GM23338 (cell line): ENCODE measurements around the gene SBF1. TPM values are rescaled to one million over a fixed set of nuclear protein-coding genes. Genes with fewer than 3 reads are reported as not detected.

Experiments
- ATAC-seq: fragments of 200-7000 bp; cut with Tn5 transposase; 3 replicates; pipeline ENCODE4 v1.9.1; 2020
- DNase-seq: peaks from one replicate; pipeline ENCODE4 v3.0.0-alpha.2; 2015; ENCODE audit warnings: low spot score
- H2AFZ ChIP-seq: fragments of 200-600 bp; sonication (generic); 2 replicates; pipeline ENCODE4 v1.8.0; 2016; ENCODE audit warnings: antibody characterized with exemption, mild to moderate bottlenecking, moderate library complexity
- H3F3A ChIP-seq: fragments of 200-600 bp; sonication (generic); replicated peaks from 2 replicates; pipeline ENCODE4 v1.8.0; 2017; ENCODE audit warnings: antibody characterized with exemption, mixed run types, low read depth
- H3K27ac ChIP-seq: fragments of 200-600 bp; sonication (generic); 2 replicates; pipeline ENCODE4 v1.6.1; 2016; ENCODE audit warnings: low read depth
- H3K27me3 ChIP-seq: fragments of 200-600 bp; sonication (generic); 2 replicates; pipeline ENCODE4 v1.8.0; 2016; ENCODE audit warnings: mild to moderate bottlenecking, mixed run types, moderate library complexity; ENCODE audit not compliant: insufficient read depth
- H3K36me3 ChIP-seq: fragments of 200-600 bp; sonication (generic); 2 replicates; pipeline ENCODE4 v1.8.0; 2016; ENCODE audit warnings: mild to moderate bottlenecking; ENCODE audit not compliant: insufficient read depth
- H3K4me1 ChIP-seq: fragments of 200-600 bp; sonication (generic); 2 replicates; pipeline ENCODE4 v1.8.0; 2016; ENCODE audit warnings: mild to moderate bottlenecking, moderate library complexity; ENCODE audit not compliant: insufficient read depth
- H3K4me2 ChIP-seq: fragments of 200-600 bp; sonication (generic); 2 replicates; pipeline ENCODE4 v1.7.1; 2017; ENCODE audit warnings: mixed run types
- H3K4me3 ChIP-seq: fragments of 200-600 bp; sonication (generic); 2 replicates; pipeline ENCODE4 v1.6.1; 2016; ENCODE audit warnings: mixed run types
- H3K79me2 ChIP-seq: fragments of 200-600 bp; sonication (generic); replicated peaks from 2 replicates; pipeline ENCODE4 v1.8.0; 2017; ENCODE audit warnings: mild to moderate bottlenecking; ENCODE audit not compliant: insufficient read depth
- H3K9me2 ChIP-seq: fragments of 200-600 bp; sonication (generic); 2 replicates; pipeline ENCODE4 v1.8.0; 2017; ENCODE audit not compliant: insufficient read depth
- H4K20me1 ChIP-seq: fragments of 200-600 bp; sonication (generic); replicated peaks from 2 replicates; pipeline ENCODE4 v1.8.0; 2017; ENCODE audit warnings: mild to moderate bottlenecking; ENCODE audit not compliant: insufficient read depth
- H3K27ac Mint-ChIP-seq: 2 replicates; pipeline ENCODE4 v1.8.0; 2020; ENCODE audit warnings: inconsistent platforms, mild to moderate bottlenecking, moderate library complexity, mixed read lengths
- H3K27me3 Mint-ChIP-seq: 3 replicates; pipeline ENCODE4 v1.8.0; 2022; ENCODE audit warnings: low read depth, mild to moderate bottlenecking, moderate library complexity, mixed read lengths, inconsistent platforms; ENCODE audit not compliant: insufficient read depth, poor library complexity
- H3K36me3 Mint-ChIP-seq: 3 replicates; pipeline ENCODE4 v1.8.0; 2021; ENCODE audit warnings: low read depth, mild to moderate bottlenecking, inconsistent platforms, moderate library complexity, mixed read lengths
- H3K4me1 Mint-ChIP-seq: 3 replicates; pipeline ENCODE4 v1.8.0; 2020; ENCODE audit warnings: mild to moderate bottlenecking, inconsistent platforms, mixed read lengths
- H3K4me3 Mint-ChIP-seq: 3 replicates; pipeline ENCODE4 v1.8.0; 2021; ENCODE audit warnings: moderate library complexity, mild to moderate bottlenecking, inconsistent platforms, mixed read lengths
- H3K9me3 Mint-ChIP-seq: 3 replicates; pipeline ENCODE4 v1.8.0; 2020; ENCODE audit warnings: moderate library complexity, mild to moderate bottlenecking, inconsistent platforms, mixed read lengths
- CREB1 ChIP-seq: fragments of 250-450 bp; sonication (Bioruptor Pico); IDR thresholded peaks from 2 replicates; pipeline ENCODE4 v1.5.0; 2020; ENCODE audit warnings: low read depth, mild to moderate bottlenecking, moderate library complexity
- CTCF ChIP-seq, 2 experiments: fragments of 200-600 bp in 1 of 2; sonication (generic) in 1 of 2; conservative IDR thresholded peaks; 2 replicates each; pipeline versions ENCODE4 v1.5.1 to v1.6.1; 2016 to 2017; ENCODE audit warnings: antibody characterized with exemption in 2 of 2, low read depth in 2 of 2, mild to moderate bottlenecking in 2 of 2, moderate library complexity in 1 of 2
- EZH2 ChIP-seq: fragments of 200-600 bp; sonication (generic); IDR thresholded peaks from one replicate; pipeline ENCODE4 v1.8.0; 2017; ENCODE audit warnings: antibody characterized with exemption, mild to moderate bottlenecking, low read depth; ENCODE audit not compliant: unreplicated experiment
- EZH2phosphoT487 ChIP-seq: fragments of 200-600 bp; sonication (generic); IDR thresholded peaks from one replicate; pipeline ENCODE4 v1.8.1; 2018; ENCODE audit warnings: antibody characterized with exemption; ENCODE audit not compliant: unreplicated experiment
- JUNB ChIP-seq: IDR thresholded peaks from one replicate; pipeline ENCODE4 v1.6.1; 2016; ENCODE audit warnings: antibody characterized with exemption; ENCODE audit not compliant: unreplicated experiment
- NANOG ChIP-seq: IDR thresholded peaks from 2 replicates; pipeline ENCODE4 v1.6.1; 2016; ENCODE audit warnings: antibody characterized with exemption, borderline replicate concordance
- POLR2AphosphoS5 ChIP-seq: IDR thresholded peaks from 2 replicates; pipeline ENCODE4 v1.6.1; 2016; ENCODE audit warnings: antibody characterized with exemption, low read depth
- STAT1 ChIP-seq: IDR thresholded peaks from one replicate; pipeline ENCODE4 v1.6.1; 2016; ENCODE audit warnings: antibody characterized with exemption; ENCODE audit not compliant: unreplicated experiment
- ZNF114 ChIP-seq: fragments of 250-450 bp; sonication (Bioruptor Pico); IDR thresholded peaks from 2 replicates; pipeline ENCODE4 v1.5.0; 2020; ENCODE audit warnings: mild to moderate bottlenecking, moderate library complexity
- ZNF331 ChIP-seq: fragments of 250-450 bp; sonication (Bioruptor Pico); IDR thresholded peaks from 2 replicates; pipeline ENCODE4 v1.5.0; 2020; ENCODE audit warnings: low read depth, mild to moderate bottlenecking, moderate library complexity
- polyA plus RNA-seq: library from polyadenylated mRNA; unstranded; fragments of >200 nt; fragmentation: Nextera tagmentation; extraction: Ambion mirVana; gene quantifications from 2 replicates; pipeline ENCODE4 v1.2.1, GENCODE V29; 2016
- total RNA-seq: library from RNA; depleted of rRNA; stranded (reverse); fragments of >200 nt; shearing (Covaris generic); gene quantifications from 2 replicates; pipeline ENCODE4 v1.2.3, GENCODE V29; 2014
- TF ChIP-seq, protein P1 (sequence below): IDR thresholded peaks from one replicate; pipeline ENCODE4 v1.6.1; 2018; ENCODE audit warnings: antibody characterized with exemption; ENCODE audit not compliant: unreplicated experiment
- TF ChIP-seq, protein P2 (sequence below): IDR thresholded peaks from 2 replicates; pipeline ENCODE4 v1.6.1; 2016; ENCODE audit warnings: antibody characterized with exemption
- TF ChIP-seq, protein P3 (sequence below): fragments of 250-450 bp; sonication (Bioruptor Pico); IDR thresholded peaks from 2 replicates; pipeline ENCODE4 v1.5.0; 2020; ENCODE audit warnings: mild to moderate bottlenecking, moderate library complexity

Gene SBF1
- total and polyA plus RNA-seq, 2 experiments from 2014 or later = 26.5 to 85.4 TPM

GRCh38 chr22:50522806-50523438, 48.1 kb upstream of the SBF1 start:
- no peak overlapping the region for H3K4me3 Mint-ChIP-seq
- Histone ChIP-seq H3K4me2 (no peak overlapping the region), H3K4me3 (no peak overlapping the region), H2AFZ (no peak overlapping the region), H3K9me2 (no peaks in the 10 kb centered on the region), H4K20me1 (no peaks in the 10 kb centered on the region; the same call in 1 of the 2 replicates), H3K36me3 (no peaks in the 10 kb centered on the region; the same call in 1 of the 2 replicates), H3F3A (peaks cover 4% of the 10 kb centered on the region), H3K4me1 (no peaks in the 10 kb centered on the region; the same call in 1 of the 2 replicates), H3K27ac (no peak overlapping the region), H3K27me3 (peaks cover 14% of the 10 kb centered on the region), H3K79me2 (no peaks in the 10 kb centered on the region)
- TF ChIP-seq JUNB (no peak), EZH2phosphoT487 (no peak), ZNF331 (CRISPR knock-in tag) (no peak), STAT1 (no peak), POLR2AphosphoS5 (no peak), NANOG (no peak), EZH2 (no peak), CREB1 (CRISPR knock-in tag) (no peak), ZNF114 (CRISPR knock-in tag) (no peak), CTCF (conservative IDR thresholded peaks at IDR 0.05; ENCODE audit: low read depth in 2 of 2) (no peak)
- TF ChIP-seq, protein P1, sequence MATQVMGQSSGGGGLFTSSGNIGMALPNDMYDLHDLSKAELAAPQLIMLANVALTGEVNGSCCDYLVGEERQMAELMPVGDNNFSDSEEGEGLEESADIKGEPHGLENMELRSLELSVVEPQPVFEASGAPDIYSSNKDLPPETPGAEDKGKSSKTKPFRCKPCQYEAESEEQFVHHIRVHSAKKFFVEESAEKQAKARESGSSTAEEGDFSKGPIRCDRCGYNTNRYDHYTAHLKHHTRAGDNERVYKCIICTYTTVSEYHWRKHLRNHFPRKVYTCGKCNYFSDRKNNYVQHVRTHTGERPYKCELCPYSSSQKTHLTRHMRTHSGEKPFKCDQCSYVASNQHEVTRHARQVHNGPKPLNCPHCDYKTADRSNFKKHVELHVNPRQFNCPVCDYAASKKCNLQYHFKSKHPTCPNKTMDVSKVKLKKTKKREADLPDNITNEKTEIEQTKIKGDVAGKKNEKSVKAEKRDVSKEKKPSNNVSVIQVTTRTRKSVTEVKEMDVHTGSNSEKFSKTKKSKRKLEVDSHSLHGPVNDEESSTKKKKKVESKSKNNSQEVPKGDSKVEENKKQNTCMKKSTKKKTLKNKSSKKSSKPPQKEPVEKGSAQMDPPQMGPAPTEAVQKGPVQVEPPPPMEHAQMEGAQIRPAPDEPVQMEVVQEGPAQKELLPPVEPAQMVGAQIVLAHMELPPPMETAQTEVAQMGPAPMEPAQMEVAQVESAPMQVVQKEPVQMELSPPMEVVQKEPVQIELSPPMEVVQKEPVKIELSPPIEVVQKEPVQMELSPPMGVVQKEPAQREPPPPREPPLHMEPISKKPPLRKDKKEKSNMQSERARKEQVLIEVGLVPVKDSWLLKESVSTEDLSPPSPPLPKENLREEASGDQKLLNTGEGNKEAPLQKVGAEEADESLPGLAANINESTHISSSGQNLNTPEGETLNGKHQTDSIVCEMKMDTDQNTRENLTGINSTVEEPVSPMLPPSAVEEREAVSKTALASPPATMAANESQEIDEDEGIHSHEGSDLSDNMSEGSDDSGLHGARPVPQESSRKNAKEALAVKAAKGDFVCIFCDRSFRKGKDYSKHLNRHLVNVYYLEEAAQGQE = no peak
- TF ChIP-seq, protein P2, sequence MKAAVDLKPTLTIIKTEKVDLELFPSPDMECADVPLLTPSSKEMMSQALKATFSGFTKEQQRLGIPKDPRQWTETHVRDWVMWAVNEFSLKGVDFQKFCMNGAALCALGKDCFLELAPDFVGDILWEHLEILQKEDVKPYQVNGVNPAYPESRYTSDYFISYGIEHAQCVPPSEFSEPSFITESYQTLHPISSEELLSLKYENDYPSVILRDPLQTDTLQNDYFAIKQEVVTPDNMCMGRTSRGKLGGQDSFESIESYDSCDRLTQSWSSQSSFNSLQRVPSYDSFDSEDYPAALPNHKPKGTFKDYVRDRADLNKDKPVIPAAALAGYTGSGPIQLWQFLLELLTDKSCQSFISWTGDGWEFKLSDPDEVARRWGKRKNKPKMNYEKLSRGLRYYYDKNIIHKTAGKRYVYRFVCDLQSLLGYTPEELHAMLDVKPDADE = no peak
- TF ChIP-seq, protein P3, sequence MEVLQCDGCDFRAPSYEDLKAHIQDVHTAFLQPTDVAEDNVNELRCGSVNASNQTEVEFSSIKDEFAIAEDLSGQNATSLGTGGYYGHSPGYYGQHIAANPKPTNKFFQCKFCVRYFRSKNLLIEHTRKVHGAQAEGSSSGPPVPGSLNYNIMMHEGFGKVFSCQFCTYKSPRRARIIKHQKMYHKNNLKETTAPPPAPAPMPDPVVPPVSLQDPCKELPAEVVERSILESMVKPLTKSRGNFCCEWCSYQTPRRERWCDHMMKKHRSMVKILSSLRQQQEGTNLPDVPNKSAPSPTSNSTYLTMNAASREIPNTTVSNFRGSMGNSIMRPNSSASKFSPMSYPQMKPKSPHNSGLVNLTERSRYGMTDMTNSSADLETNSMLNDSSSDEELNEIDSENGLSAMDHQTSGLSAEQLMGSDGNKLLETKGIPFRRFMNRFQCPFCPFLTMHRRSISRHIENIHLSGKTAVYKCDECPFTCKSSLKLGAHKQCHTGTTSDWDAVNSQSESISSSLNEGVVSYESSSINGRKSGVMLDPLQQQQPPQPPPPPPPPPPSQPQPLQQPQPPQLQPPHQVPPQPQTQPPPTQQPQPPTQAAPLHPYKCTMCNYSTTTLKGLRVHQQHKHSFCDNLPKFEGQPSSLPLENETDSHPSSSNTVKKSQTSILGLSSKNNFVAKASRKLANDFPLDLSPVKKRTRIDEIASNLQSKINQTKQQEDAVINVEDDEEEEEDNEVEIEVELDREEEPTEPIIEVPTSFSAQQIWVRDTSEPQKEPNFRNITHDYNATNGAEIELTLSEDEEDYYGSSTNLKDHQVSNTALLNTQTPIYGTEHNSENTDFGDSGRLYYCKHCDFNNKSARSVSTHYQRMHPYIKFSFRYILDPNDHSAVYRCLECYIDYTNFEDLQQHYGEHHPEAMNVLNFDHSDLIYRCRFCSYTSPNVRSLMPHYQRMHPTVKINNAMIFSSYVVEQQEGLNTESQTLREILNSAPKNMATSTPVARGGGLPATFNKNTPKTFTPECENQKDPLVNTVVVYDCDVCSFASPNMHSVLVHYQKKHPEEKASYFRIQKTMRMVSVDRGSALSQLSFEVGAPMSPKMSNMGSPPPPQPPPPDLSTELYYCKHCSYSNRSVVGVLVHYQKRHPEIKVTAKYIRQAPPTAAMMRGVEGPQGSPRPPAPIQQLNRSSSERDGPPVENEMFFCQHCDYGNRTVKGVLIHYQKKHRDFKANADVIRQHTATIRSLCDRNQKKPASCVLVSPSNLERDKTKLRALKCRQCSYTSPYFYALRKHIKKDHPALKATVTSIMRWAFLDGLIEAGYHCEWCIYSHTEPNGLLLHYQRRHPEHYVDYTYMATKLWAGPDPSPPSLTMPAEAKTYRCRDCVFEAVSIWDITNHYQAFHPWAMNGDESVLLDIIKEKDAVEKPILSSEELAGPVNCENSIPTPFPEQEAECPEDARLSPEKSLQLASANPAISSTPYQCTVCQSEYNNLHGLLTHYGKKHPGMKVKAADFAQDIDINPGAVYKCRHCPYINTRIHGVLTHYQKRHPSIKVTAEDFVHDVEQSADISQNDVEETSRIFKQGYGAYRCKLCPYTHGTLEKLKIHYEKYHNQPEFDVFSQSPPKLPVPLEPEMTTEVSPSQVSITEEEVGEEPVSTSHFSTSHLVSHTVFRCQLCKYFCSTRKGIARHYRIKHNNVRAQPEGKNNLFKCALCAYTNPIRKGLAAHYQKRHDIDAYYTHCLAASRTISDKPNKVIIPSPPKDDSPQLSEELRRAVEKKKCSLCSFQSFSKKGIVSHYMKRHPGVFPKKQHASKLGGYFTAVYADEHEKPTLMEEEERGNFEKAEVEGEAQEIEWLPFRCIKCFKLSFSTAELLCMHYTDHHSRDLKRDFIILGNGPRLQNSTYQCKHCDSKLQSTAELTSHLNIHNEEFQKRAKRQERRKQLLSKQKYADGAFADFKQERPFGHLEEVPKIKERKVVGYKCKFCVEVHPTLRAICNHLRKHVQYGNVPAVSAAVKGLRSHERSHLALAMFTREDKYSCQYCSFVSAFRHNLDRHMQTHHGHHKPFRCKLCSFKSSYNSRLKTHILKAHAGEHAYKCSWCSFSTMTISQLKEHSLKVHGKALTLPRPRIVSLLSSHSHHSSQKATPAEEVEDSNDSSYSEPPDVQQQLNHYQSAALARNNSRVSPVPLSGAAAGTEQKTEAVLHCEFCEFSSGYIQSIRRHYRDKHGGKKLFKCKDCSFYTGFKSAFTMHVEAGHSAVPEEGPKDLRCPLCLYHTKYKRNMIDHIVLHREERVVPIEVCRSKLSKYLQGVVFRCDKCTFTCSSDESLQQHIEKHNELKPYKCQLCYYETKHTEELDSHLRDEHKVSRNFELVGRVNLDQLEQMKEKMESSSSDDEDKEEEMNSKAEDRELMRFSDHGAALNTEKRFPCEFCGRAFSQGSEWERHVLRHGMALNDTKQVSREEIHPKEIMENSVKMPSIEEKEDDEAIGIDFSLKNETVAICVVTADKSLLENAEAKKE = no peak
- ATAC-seq (no peak), DNase-seq (no peak)
- peaks cover 11% of the 10 kb centered on the region for H3K4me1 Mint-ChIP-seq
- H3K36me3 Mint-ChIP-seq = peaks cover 20% of the 10 kb centered on the region
- H3K27me3 Mint-ChIP-seq = peaks cover 22% of the 10 kb centered on the region
- no peak overlapping the region for H3K27ac Mint-ChIP-seq
- peaks cover 4% of the 10 kb centered on the region; the same call in 1 of the 3 replicates for H3K9me3 Mint-ChIP-seq
